SK-N-SH treated with all-trans-retinoic acid at 6 μM for 48 hours (cell line): ENCODE data around the gene SLC4A3.

ENCODE experiments used
- ATAC-seq: fragments of 200-7000 bp; cut with Tn5 transposase; 3 replicates; pipeline ENCODE4 v1.9.1; 2020; ENCODE audit warnings: mild to moderate bottlenecking, moderate library complexity
- ARNTL ChIP-seq: fragments of 450-650 bp; formaldehyde crosslinking; IDR thresholded peaks from 2 replicates; pipeline ENCODE4 v1.5.0; 2020; ENCODE audit warnings: low read depth, mild to moderate bottlenecking, moderate library complexity, borderline replicate concordance
- BACH2 ChIP-seq: fragments of 250-450 bp; sonication (Bioruptor Pico); IDR thresholded peaks from 2 replicates; pipeline ENCODE4 v1.9.0; 2021; ENCODE audit warnings: mild to moderate bottlenecking, borderline replicate concordance
- CSDC2 ChIP-seq: fragments of 250-450 bp; sonication (Bioruptor Pico); IDR thresholded peaks from 2 replicates; pipeline ENCODE4 v1.5.0; 2020; ENCODE audit warnings: mild to moderate bottlenecking, moderate library complexity
- ESRRG ChIP-seq: fragments of 250-450 bp; sonication (Bioruptor Pico); IDR thresholded peaks from 2 replicates; pipeline ENCODE4 v1.6.1; 2021; ENCODE audit warnings: mild to moderate bottlenecking
- GLIS3 ChIP-seq: fragments of 250-450 bp; sonication (Bioruptor Pico); IDR thresholded peaks from 2 replicates; pipeline ENCODE4 v1.5.0; 2020; ENCODE audit warnings: mild to moderate bottlenecking, moderate library complexity
- ISL1 ChIP-seq: fragments of 250-450 bp; sonication (Bioruptor Pico); IDR thresholded peaks from 2 replicates; pipeline ENCODE4 v2.1.2; 2022; ENCODE audit warnings: mild to moderate bottlenecking, moderate library complexity
- PPARA ChIP-seq: fragments of 250-450 bp; sonication (Bioruptor Pico); IDR thresholded peaks from 2 replicates; pipeline ENCODE4 v1.5.0; 2020; ENCODE audit warnings: mild to moderate bottlenecking, borderline replicate concordance
- RARB ChIP-seq: fragments of 250-450 bp; sonication (Bioruptor Pico); IDR thresholded peaks from 2 replicates; pipeline ENCODE4 v1.8.0; 2021; ENCODE audit warnings: mild to moderate bottlenecking, moderate library complexity
- SNAI2 ChIP-seq: fragments of 250-450 bp; sonication (Bioruptor Pico); IDR thresholded peaks from 2 replicates; pipeline ENCODE4 v1.5.0; 2020; ENCODE audit warnings: mild to moderate bottlenecking, moderate library complexity
- TCF4 ChIP-seq: fragments of 250-450 bp; sonication (Bioruptor Pico); IDR thresholded peaks from 2 replicates; pipeline ENCODE4 v1.8.0; 2021; ENCODE audit warnings: mild to moderate bottlenecking, moderate library complexity, borderline replicate concordance
- TOX ChIP-seq: fragments of 250-450 bp; sonication (Bioruptor Pico); IDR thresholded peaks from 2 replicates; pipeline ENCODE4 v1.8.0; 2021; ENCODE audit warnings: mild to moderate bottlenecking, moderate library complexity, borderline replicate concordance
- ZC3H10 ChIP-seq: fragments of 250-450 bp; sonication (Bioruptor Pico); IDR thresholded peaks from 2 replicates; pipeline ENCODE4 v1.5.1; 2021; ENCODE audit warnings: mild to moderate bottlenecking, moderate library complexity
- ZFP3 ChIP-seq: fragments of 250-450 bp; sonication (Bioruptor Pico); IDR thresholded peaks from 2 replicates; pipeline ENCODE4 v1.5.0; 2020; ENCODE audit warnings: mild to moderate bottlenecking, moderate library complexity
- ZFP30 ChIP-seq: fragments of 450-650 bp; formaldehyde crosslinking; IDR thresholded peaks from 2 replicates; pipeline ENCODE4 v1.5.0; 2022; ENCODE audit warnings: mild to moderate bottlenecking, moderate library complexity
- ZNF565 ChIP-seq: fragments of 450-650 bp; formaldehyde crosslinking; conservative IDR thresholded peaks from 2 replicates; pipeline ENCODE4 v1.5.0; 2020; ENCODE audit warnings: low read depth, mild to moderate bottlenecking, moderate library complexity
- ZNF70 ChIP-seq: fragments of 450-650 bp; formaldehyde crosslinking; IDR thresholded peaks from 2 replicates; pipeline ENCODE4 v1.5.0; 2020; ENCODE audit warnings: mild to moderate bottlenecking, moderate library complexity
- ZNF8 ChIP-seq: fragments of 450-650 bp; formaldehyde crosslinking; IDR thresholded peaks from 2 replicates; pipeline ENCODE4 v1.5.0; 2020; ENCODE audit warnings: mild to moderate bottlenecking, moderate library complexity
- TF ChIP-seq, protein P1 (sequence below): fragments of 250-450 bp; sonication (Bioruptor Pico); IDR thresholded peaks from 2 replicates; pipeline ENCODE4 v1.5.0; 2020; ENCODE audit warnings: mild to moderate bottlenecking, moderate library complexity
- TF ChIP-seq, protein P2 (sequence below): fragments of 250-450 bp; sonication (Bioruptor Pico); IDR thresholded peaks from 2 replicates; pipeline ENCODE4 v1.8.0; 2021; ENCODE audit warnings: low read depth, mild to moderate bottlenecking, moderate library complexity, borderline replicate concordance
- TF ChIP-seq, protein P3 (sequence below): fragments of 250-450 bp; sonication (Bioruptor Pico); IDR thresholded peaks from 2 replicates; pipeline ENCODE4 v1.5.1; 2021; ENCODE audit warnings: mild to moderate bottlenecking, moderate library complexity
- TF ChIP-seq, protein P4 (sequence below): fragments of 250-450 bp; sonication (Bioruptor Pico); IDR thresholded peaks from 2 replicates; pipeline ENCODE4 v1.5.1; 2020; ENCODE audit warnings: low read depth, mild to moderate bottlenecking, moderate library complexity
- TF ChIP-seq, protein P5 (sequence below): fragments of 250-450 bp; sonication (Bioruptor Pico); IDR thresholded peaks from 2 replicates; pipeline ENCODE4 v1.8.0; 2020; ENCODE audit warnings: mild to moderate bottlenecking, moderate library complexity, borderline replicate concordance

Gene SLC4A3

DNA sequence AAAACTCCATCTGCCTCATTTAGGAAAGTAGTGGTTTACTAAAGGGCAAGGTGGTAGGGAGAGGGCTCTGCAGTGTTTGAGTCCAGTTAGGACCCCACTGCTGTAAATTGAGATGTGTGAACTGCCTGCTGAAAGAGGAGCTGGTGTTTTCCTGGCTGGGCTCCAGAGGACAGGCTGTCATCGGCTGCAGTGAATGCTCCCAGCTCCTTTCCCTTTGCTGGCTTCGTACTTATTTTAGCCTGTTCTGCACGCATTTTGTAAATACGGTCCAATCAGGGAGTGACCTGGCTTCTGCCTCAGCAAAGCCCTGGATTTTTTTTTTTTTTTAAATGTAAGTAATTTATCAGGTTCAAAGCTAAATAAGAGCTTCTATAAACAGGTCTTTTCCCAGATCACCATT, 37.5 kb downstream of the SLC4A3 start (continued):
- TF ChIP-seq, protein P1, sequence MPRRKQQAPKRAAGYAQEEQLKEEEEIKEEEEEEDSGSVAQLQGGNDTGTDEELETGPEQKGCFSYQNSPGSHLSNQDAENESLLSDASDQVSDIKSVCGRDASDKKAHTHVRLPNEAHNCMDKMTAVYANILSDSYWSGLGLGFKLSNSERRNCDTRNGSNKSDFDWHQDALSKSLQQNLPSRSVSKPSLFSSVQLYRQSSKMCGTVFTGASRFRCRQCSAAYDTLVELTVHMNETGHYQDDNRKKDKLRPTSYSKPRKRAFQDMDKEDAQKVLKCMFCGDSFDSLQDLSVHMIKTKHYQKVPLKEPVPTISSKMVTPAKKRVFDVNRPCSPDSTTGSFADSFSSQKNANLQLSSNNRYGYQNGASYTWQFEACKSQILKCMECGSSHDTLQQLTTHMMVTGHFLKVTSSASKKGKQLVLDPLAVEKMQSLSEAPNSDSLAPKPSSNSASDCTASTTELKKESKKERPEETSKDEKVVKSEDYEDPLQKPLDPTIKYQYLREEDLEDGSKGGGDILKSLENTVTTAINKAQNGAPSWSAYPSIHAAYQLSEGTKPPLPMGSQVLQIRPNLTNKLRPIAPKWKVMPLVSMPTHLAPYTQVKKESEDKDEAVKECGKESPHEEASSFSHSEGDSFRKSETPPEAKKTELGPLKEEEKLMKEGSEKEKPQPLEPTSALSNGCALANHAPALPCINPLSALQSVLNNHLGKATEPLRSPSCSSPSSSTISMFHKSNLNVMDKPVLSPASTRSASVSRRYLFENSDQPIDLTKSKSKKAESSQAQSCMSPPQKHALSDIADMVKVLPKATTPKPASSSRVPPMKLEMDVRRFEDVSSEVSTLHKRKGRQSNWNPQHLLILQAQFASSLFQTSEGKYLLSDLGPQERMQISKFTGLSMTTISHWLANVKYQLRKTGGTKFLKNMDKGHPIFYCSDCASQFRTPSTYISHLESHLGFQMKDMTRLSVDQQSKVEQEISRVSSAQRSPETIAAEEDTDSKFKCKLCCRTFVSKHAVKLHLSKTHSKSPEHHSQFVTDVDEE (CRISPR knock-in tag), result no peak

DNA sequence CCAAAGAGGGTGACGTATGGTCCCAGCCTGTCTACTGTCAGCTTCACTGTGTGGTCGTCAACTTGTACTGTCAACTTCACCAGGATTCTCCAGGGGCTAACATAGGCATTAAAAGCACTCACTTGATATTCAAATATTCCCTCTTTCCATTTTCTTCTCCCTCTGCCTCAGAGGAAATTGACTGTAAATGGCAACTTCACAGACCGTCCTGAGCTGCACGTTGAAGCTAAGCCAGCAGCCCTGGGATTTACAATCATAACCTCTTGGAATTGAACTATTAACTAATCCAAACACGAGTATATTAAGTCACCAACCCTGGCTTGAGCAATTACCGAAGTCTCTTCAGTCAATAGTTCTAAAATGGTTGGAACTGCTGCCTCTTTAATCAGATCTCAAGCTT, 38.5 kb downstream of the SLC4A3 start:
- no peak for TF ChIP-seq ZFP3
- TF ChIP-seq ZFP30 (CRISPR knock-in tag), result no peak
- no peak for TF ChIP-seq TCF4 (CRISPR knock-in tag)
- TF ChIP-seq, all 23 proteins: peak for 0
- no peak for ATAC-seq

DNA sequence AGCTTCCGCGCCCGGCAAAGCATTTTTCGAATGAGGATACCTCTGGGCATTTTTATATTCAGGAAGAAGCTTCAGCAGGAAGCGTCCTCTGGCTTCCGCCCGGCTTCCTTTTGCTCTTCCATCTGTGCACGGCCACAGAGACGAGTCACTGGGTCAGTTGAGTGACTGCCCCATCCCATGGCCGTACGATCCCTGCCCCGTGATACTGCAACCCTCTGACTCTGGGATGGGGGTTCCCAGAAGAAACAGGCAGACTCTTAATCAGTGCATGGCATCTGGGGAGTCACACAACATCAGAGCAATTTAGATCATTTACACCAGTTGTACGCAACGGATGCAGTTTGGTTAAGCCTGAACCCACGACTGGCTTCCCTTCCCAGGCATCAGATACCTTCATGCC, 40.9 kb downstream of the SLC4A3 start:
- TF ChIP-seq ZNF70 (no peak), PPARA (CRISPR knock-in tag) (no peak), ZFP3 (no peak), ZNF565 (CRISPR knock-in tag) (no peak), TOX (CRISPR knock-in tag) (no peak), GLIS3 (no peak), ARNTL (CRISPR knock-in tag) (no peak), TCF4 (CRISPR knock-in tag) (no peak), RARB (CRISPR knock-in tag) (no peak), ZFP30 (CRISPR knock-in tag) (no peak), ESRRG (no peak), ZC3H10 (CRISPR knock-in tag) (no peak), CSDC2 (CRISPR knock-in tag) (no peak), ZNF8 (CRISPR knock-in tag) (no peak), SNAI2 (CRISPR knock-in tag) (no peak), ISL1 (CRISPR knock-in tag) (no peak)
- TF ChIP-seq, protein P2, sequence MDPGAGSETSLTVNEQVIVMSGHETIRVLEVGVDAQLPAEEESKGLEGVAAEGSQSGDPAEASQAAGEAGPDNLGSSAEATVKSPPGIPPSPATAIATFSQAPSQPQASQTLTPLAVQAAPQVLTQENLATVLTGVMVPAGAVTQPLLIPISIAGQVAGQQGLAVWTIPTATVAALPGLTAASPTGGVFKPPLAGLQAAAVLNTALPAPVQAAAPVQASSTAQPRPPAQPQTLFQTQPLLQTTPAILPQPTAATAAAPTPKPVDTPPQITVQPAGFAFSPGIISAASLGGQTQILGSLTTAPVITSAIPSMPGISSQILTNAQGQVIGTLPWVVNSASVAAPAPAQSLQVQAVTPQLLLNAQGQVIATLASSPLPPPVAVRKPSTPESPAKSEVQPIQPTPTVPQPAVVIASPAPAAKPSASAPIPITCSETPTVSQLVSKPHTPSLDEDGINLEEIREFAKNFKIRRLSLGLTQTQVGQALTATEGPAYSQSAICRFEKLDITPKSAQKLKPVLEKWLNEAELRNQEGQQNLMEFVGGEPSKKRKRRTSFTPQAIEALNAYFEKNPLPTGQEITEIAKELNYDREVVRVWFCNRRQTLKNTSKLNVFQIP (CRISPR knock-in tag), result no peak
- TF ChIP-seq, protein P3, sequence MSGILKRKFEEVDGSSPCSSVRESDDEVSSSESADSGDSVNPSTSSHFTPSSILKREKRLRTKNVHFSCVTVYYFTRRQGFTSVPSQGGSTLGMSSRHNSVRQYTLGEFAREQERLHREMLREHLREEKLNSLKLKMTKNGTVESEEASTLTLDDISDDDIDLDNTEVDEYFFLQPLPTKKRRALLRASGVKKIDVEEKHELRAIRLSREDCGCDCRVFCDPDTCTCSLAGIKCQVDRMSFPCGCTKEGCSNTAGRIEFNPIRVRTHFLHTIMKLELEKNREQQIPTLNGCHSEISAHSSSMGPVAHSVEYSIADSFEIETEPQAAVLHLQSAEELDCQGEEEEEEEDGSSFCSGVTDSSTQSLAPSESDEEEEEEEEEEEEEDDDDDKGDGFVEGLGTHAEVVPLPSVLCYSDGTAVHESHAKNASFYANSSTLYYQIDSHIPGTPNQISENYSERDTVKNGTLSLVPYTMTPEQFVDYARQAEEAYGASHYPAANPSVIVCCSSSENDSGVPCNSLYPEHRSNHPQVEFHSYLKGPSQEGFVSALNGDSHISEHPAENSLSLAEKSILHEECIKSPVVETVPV (CRISPR knock-in tag), result no peak
- TF ChIP-seq, protein P4, sequence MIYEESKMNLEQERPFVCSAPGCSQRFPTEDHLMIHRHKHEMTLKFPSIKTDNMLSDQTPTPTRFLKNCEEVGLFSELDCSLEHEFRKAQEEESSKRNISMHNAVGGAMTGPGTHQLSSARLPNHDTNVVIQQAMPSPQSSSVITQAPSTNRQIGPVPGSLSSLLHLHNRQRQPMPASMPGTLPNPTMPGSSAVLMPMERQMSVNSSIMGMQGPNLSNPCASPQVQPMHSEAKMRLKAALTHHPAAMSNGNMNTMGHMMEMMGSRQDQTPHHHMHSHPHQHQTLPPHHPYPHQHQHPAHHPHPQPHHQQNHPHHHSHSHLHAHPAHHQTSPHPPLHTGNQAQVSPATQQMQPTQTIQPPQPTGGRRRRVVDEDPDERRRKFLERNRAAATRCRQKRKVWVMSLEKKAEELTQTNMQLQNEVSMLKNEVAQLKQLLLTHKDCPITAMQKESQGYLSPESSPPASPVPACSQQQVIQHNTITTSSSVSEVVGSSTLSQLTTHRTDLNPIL (CRISPR knock-in tag), result no peak
- ATAC-seq, result no peak

DNA sequence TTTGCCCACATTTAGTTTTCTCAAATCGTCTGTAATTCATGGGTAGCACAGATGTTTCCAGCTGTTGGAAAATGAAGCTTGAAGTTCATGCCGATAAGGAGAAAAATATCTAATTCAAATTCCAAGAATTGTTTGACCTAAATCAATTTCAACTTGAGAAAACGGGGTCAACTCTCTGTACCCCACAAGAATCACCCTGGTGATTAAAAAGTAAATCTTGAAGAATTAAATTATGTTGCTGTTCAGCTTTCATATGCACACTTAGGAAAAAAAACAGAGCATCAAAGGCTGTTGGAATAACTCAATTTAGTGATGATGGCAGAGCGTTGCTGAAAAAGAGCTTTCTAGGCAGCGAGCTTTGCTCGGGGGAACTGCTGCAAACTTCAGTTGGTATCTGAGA, 43.0 kb downstream of the SLC4A3 start:
- no peak for ATAC-seq
- TF ChIP-seq BACH2 (CRISPR knock-in tag) (no peak), PPARA (CRISPR knock-in tag) (no peak), CSDC2 (CRISPR knock-in tag) (no peak), ZNF70 (no peak), GLIS3 (no peak), TOX (CRISPR knock-in tag) (no peak)
- TF ChIP-seq, protein P3 (CRISPR knock-in tag), result no peak
- TF ChIP-seq, protein P4 (CRISPR knock-in tag), result no peak
- TF ChIP-seq, protein P5, sequence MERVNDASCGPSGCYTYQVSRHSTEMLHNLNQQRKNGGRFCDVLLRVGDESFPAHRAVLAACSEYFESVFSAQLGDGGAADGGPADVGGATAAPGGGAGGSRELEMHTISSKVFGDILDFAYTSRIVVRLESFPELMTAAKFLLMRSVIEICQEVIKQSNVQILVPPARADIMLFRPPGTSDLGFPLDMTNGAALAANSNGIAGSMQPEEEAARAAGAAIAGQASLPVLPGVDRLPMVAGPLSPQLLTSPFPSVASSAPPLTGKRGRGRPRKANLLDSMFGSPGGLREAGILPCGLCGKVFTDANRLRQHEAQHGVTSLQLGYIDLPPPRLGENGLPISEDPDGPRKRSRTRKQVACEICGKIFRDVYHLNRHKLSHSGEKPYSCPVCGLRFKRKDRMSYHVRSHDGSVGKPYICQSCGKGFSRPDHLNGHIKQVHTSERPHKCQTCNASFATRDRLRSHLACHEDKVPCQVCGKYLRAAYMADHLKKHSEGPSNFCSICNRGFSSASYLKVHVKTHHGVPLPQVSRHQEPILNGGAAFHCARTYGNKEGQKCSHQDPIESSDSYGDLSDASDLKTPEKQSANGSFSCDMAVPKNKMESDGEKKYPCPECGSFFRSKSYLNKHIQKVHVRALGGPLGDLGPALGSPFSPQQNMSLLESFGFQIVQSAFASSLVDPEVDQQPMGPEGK (CRISPR knock-in tag), result no peak
- TF ChIP-seq, protein P1 (CRISPR knock-in tag), result no peak
